HG03521 (cell line): ENCODE measurements around the gene GRAP.

Source experiments
- ATAC-seq: cut with Tn5 transposase; IDR thresholded peaks from one replicate; pipeline ENCODE4 v1.9.1; 2021; ENCODE audit warnings: mild to moderate bottlenecking, moderate library complexity; ENCODE audit not compliant: unreplicated experiment

The GRAP gene

DNA sequence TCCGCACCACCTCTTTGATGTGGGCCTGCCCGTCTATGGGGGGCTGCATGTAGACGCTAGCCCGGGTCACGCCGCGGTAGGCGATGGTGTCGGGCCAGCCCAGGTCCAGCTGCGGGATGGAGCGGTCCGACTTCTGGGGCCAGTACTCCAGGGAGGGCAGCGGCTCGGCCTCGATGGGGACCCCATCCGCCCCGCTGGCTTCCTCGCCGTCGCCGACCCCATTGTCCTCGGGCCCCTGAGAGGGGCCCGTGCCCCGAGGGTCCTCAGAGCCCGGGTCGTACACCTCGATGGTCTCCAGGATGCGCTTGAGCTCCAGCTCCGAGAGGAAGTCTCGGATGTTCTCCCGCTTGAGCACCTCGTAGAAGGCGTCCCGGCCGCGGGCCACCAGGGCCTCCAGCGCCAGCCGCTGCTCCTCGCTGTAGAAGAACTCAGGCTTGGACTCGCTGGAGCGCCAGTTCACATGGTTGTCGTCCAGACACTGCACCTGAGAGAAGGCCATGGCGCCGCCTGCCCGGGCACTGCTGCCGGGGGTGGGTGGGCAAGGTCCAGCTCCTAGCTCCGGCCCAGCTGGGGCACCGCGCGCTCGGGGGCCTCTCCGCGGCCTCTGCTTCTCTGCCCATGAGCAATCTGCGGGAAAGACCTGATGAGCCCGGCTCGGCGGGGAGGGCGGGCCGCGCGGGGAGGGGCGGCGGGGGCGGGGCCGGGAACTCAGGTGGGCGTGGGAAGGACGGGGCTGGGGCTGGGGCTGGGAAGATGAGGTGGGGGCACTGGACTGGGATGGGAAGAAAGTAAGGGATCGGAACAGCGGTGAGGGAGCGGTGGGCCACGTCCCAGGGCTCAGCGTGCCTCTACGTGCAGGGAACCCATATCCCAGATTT, 43.0 kb downstream of the GRAP start:
- no peak for ATAC-seq

DNA sequence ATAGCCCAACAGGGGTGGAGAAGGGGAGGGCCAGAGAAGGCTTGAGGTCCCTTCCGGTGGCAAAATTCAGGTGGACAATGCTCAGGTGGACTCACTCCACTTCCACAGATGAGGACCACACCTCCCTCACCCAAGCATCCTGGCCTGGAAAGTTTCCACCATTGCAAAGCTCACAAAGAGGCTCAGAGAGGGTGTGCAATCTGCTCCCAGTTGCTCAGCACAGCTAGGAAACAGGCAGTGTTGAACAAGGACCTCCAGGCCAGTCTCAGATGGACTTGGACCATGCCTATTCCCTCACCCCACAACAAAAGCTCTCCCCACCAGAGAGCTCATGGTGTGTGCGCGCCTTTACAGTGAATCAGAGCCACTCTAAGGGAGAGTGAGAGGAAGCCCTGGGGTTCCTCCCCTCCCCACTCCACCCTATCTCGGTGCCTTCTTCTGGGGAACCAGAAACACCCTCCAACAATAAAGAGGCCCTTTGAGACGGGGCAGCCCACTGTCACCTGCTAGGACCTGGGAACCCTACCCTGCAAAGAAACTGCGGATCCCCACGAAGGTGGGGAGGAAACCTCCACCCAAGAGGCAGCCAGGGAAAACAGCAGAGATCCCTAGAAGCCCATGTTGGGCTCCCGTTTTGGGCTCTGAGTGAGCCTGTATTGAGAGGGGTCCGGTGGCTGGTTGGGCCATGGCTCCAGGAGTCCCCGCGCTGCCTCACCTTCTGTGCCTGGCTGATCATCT, 43.8 kb downstream of the GRAP start:
- ATAC-seq = no peak

DNA sequence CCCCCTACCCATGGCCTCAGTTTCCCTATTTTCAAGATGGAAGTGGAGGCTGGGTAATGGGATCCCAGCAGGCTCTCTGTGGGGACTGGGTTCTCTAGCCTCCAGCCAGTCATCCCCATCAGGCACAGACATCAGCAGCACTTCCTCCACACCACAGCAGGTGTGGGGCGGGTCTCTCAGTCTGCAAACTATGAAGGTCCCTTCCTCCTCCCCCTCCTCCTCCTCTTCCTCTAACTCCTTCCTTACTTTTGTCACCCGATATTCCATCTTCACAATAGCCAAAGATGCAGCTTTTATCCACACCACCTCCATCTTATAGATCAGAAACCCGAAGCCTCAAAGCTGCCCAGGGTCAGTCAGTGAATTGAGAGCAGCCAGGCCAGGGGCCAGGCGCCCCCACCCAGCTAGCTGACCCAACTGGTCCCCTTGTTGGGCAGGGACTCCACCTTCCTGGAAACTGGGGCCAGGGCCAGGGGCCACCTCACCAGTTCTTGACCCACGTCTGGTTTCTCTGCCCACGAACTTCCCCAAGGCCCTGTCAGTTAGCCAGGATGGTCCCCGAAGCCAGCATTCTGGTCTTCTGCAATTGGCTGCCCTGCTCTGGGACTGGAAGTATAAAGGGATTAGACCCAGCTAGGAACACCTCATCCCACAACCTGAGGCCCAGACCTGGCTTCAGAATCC, 44.7 kb downstream of the GRAP start:
- no peak for ATAC-seq

DNA sequence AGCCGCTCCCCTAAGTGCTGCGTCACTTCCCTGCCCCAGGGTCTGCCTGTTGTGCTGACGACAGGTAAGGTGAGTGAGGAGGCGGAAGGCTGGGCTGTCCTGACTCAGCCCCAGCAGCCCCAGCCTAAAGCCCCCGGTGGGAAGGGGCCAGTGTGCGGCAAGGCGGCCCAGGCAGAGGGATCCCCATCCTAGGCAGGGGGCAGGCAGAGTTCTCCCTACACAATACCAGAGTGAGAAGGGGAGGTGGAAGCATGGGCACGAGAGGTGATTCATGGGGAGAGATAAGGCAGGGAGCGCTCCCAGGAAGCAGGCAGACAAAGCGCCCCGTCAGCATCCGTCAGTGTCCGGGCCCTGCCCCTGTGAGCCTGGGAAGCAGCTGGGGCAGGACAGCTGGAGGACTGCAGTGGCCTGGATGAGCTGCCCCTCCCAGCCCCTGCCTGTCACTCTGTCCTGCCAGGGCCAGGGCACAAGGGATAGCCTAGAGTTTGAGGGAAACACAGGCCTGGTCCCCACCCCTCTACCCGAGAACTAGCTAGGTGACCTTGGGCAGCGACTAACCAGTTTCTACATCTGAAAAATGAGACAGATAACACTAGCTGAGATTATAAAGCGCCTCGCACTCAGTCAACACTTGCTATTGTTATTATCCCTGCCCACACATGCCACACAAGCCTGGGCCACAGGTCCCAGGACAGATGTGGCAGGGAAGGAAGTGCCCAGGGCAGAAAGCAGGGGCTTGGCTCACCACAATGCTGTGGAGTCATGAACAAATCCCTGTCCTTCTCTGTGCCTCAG, 46.0 kb downstream of the GRAP start:
- ATAC-seq = no peak

DNA sequence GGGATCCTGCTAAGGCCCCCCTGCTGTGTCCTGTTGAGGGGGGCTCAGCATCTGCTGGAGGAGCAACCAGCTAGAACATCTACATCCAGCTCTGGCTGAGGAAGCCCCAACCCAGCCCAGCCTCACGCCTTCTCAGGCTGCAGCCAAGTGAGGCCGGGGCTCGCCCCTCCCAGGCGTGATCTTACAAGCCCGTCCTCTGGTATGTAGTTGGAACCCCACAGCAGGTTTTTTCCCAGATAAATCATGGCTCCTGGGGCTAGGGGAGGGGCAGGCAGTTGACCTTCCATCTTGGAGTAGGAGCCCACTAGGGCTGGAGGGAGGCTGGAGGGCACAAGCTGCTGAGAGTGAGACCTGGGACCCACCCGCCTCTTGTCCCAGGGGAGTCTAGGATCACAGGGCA, 46.8 kb downstream of the GRAP start:
- no peak for ATAC-seq

DNA sequence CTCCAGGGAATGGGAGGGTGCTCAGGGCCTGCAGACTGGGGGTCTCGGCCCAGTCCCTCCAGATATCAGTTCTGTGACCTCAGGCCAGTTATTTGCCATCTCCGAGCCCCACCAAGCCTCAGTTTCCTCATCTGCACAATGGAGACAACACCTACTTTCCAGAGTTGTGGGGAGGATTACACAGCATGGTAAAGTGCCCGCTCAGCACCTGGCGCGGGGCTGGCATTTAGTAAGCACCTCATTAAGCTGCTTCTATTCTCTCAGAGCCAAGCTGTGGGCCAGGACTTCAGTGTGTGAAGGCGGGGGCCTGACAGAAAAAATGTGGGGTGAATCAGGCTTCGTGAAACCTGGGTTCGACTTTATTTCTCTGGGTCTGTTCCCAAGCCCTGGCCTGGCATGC, 47.4 kb downstream of the GRAP start:
- ATAC-seq = no peak

GRCh38 chr17:18997650-18998196, 49.0 kb downstream of the GRAP start:
- ATAC-seq = no peak

DNA sequence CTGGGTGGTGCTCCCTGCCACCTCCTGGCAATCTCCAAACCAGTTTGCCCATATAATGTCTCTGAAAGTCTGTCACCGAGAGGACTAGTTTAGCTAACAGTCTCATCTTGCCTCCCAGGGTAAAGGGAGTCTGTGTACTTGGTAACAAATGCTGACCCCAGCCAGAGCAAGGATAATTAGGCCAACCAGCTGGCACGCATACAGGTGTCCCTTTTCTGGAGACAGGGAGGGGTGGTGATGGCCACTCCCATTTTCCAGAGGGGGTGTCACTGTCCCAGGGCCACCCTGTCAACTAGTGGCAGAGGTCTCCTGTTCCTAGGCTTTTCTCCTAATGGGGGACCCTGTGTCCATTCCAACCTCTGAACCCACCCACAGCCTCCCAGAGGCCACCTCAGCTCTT, 50.3 kb downstream of the GRAP start:
- no peak for ATAC-seq

GRCh38 chr17:18995220-18995619, 51.5 kb downstream of the GRAP start:
- no peak for ATAC-seq

DNA sequence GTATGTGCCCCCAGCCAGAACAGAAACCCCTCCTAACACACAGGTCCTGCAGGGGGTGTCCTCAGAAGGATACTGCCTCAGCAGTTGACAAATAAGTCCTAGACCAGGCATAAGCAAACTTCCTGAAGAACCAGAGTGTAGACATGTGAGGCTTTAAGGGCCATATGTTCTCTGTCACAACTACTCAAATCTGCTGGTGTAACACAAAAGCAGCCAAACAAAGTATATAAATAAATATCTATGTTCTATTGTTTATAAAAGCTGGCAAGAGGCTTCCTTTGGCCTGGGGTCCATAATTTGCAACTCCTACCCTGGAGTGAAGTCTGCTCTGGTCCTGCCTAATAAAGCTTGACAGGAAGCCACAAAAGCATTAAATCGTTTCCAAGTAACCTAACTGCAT, 52.1 kb downstream of the GRAP start:
- no peak for ATAC-seq

DNA sequence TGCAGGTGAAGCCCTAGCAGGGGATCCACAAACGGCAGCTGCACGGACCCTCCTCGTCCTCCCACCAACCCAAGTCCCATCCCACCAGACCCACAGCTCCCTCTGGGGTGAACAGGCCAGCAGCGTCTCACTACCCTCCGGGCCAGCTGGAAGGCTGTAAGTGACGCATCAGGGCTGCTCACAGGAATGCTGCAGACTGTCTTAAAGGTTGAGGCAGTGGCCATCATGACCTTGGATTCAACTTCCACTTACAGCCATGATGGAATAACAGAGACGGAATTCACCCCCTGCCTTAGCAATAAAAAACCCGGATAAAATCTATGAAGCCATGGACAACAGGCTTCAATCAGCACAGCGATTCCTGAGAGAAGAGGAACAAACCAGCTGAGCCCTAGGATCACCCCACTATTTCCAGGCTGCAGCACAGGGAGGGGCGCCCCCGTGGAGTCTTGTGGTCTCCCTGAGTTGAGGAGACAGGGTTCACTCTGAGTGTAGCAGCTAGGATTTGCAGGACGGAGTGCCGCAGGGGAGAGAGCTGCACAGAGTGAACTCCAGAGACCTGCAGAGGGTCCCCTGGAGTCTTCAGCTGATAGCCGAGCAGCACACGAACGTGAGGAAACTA, 52.7 kb downstream of the GRAP start:
- no peak for ATAC-seq

- no peak for ATAC-seq
Observed at GRCh38 chr17:18992454-18993130, 54.2 kb downstream of the GRAP start.

- ATAC-seq = no peak
Observed at GRCh38 chr17:18991531-18992315, 55.0 kb downstream of the GRAP start.

DNA sequence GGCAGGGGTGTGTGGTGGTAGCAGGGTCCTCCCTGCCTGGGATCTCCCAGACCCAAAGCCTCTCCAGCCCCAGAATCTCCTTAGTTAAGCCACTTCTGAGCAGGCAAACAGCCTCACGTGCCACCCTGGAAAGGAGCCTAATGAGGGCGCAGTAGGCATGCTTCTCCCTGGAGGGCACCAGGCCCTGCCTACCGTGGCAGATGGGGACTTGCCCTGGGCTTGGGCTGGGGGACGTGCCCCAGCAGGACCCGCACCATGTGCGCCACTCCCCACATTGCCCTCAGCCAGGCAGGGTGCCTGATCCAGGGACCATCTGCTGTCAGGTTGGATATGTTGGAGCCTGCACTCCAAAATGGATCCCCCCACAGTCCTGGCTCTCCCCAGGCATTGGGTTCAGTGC, 56.4 kb downstream of the GRAP start:
- no peak for ATAC-seq

GRCh38 chr17:18988546-18989173, 58.1 kb downstream of the GRAP start:
- no peak for ATAC-seq

GRCh38 chr17:18987862-18988545, 58.8 kb downstream of the GRAP start:
- ATAC-seq = no peak

GRCh38 chr17:18987230-18987610, 59.5 kb downstream of the GRAP start:
- no peak for ATAC-seq
